ENCODE results near the gene CHST8. TPM values are rescaled to one million over a fixed set of nuclear protein-coding genes. Genes with fewer than 3 reads are reported as not detected.

Gene CHST8
- total and polyA plus RNA-seq, 4 experiments from 2014 or later, result not detected

- no peaks in the 10 kb centered on the region for H3K9me3 ChIP-seq (ENCODE audit: control insufficient read depth in 1 of 2, low read length in 2 of 2)
- Mint-ChIP-seq H3K36me3 (no peaks in the 10 kb centered on the region), H3K9me3 (no peaks in the 10 kb centered on the region), H3K27me3 (peaks cover 19 to 20% of the 10 kb centered on the region in 2 donors), H3K4me3 (no peak overlapping the region), H3K27ac (no peak overlapping the region), H3K4me1 (peaks cover 14 to 45% (median 23%) of the 10 kb centered on the region in 4 donors)
- ChIA-PET CTCF (ENCODE audit: partially characterized antibody) (no interaction called here), POLR2A (ENCODE audit: partially characterized antibody) (no interaction called here)
- H3K27ac ChIP-seq (ENCODE audit: low read depth, low read length), result no peak overlapping the region
- no peak for DNase-seq
- no peaks in the 10 kb centered on the region for H3K36me3 ChIP-seq (ENCODE audit: insufficient read depth, low read length)
- no peak overlapping the region for H3K4me3 ChIP-seq (ENCODE audit: low read length in 2 of 2)
- H3K27me3 ChIP-seq (ENCODE audit: insufficient read depth, low read length), result peaks cover 11% of the 10 kb centered on the region
- intact Hi-C loops (cut with micrococcal nuclease), result no loop called here
- peaks cover 26% of the 10 kb centered on the region for H3K4me1 ChIP-seq (ENCODE audit: insufficient read depth, low read length)
Observed at GRCh38 chr19:33788676-33789075, 166.9 kb downstream of the CHST8 start.

DNA sequence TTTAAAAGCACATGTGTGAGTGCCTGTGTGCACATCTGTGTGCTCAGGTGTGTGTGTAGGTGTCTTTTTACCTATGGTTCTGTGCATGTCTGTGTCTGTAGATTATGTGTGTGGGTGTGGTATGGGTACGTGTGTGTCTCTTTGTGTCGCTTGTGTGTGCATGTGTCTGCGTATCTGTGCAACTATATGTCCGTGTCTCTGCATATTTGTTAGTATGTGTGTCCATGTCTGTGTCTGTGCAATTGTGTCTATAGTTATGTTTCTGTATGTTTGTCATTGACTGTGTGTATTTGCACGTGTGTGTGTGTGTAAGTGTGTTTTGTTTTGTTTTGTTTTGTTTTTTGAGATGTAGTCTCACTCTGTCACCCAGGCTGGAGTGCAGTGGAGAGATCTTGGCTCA is 167.6 kb downstream of the CHST8 start:
- H3K36me3 ChIP-seq (ENCODE audit: insufficient read depth, low read length), result no peaks in the 10 kb centered on the region
- H3K27me3 Mint-ChIP-seq, result peaks cover 19 to 20% of the 10 kb centered on the region in 2 donors
- H3K4me3 Mint-ChIP-seq, result no peak overlapping the region
- intact Hi-C loops (cut with micrococcal nuclease), result no loop called here
- H3K9me3 ChIP-seq (ENCODE audit: control insufficient read depth in 1 of 2, low read length in 2 of 2), result no peaks in the 10 kb centered on the region
- ChIA-PET POLR2A (ENCODE audit: partially characterized antibody) (no interaction called here), CTCF (ENCODE audit: partially characterized antibody) (no interaction called here)
- H3K27ac Mint-ChIP-seq, result peak overlapping the region in 1 of 7 donors; percentile 54
- H3K27me3 ChIP-seq (ENCODE audit: insufficient read depth, low read length), result peaks cover 11% of the 10 kb centered on the region
- no peak for DNase-seq
- H3K9me3 Mint-ChIP-seq, result no peaks in the 10 kb centered on the region
- H3K4me1 Mint-ChIP-seq, result peaks cover 14 to 40% (median 20%) of the 10 kb centered on the region in 4 donors
- no peak overlapping the region for H3K27ac ChIP-seq (ENCODE audit: low read depth, low read length)
- H3K4me1 ChIP-seq (ENCODE audit: insufficient read depth, low read length), result peaks cover 20% of the 10 kb centered on the region
- no peaks in the 10 kb centered on the region for H3K36me3 Mint-ChIP-seq
- no peak overlapping the region for H3K4me3 ChIP-seq (ENCODE audit: low read length in 2 of 2)

- H3K27ac ChIP-seq (ENCODE audit: low read depth, low read length), result no peak overlapping the region
- H3K9me3 ChIP-seq (ENCODE audit: control insufficient read depth in 1 of 2, low read length in 2 of 2), result no peaks in the 10 kb centered on the region
- no peak for DNase-seq
- peak overlapping the region in 2 of 7 donors; percentile 15 to 77 for H3K27ac Mint-ChIP-seq
- no peaks in the 10 kb centered on the region for H3K36me3 ChIP-seq (ENCODE audit: insufficient read depth, low read length)
- POLR2A ChIA-PET (ENCODE audit: partially characterized antibody), result interaction anchor here (0.9 to 4.3 kb wide), 5 partner anchors 10 to 203 kb away, joined by 4 to 55 read pairs (median 5); no protein-coding TSS in a partner anchor
- intact Hi-C loops (cut with micrococcal nuclease), result loop anchor here (5.0 kb wide), 2 partner anchors 202 to 302 kb away; no protein-coding TSS in a partner anchor
- peaks cover 14% of the 10 kb centered on the region for H3K4me1 ChIP-seq (ENCODE audit: insufficient read depth, low read length)
- CTCF ChIA-PET (ENCODE audit: partially characterized antibody), result interaction anchor here (0.7 to 2.2 kb wide), 13 partner anchors 9 to 350 kb away, joined by 3 to 16 read pairs (median 5); no protein-coding TSS in a partner anchor
- H3K27me3 ChIP-seq (ENCODE audit: insufficient read depth, low read length), result peaks cover 11% of the 10 kb centered on the region
- peak overlapping the region in 1 of 2 donors; percentile 35 for H3K4me3 ChIP-seq (ENCODE audit: low read length in 2 of 2)
- peak overlapping the region; percentile 70 to 84 (median 78) for H3K4me3 Mint-ChIP-seq
- H3K4me1 Mint-ChIP-seq, result peaks cover 3 to 25% (median 5%) of the 10 kb centered on the region in 4 donors
- peaks cover 12 to 17% of the 10 kb centered on the region in 2 donors for H3K27me3 Mint-ChIP-seq
- H3K9me3 Mint-ChIP-seq, result peaks cover 0 to 1% (median 0%) of the 10 kb centered on the region in 8 donors
- no peaks in the 10 kb centered on the region for H3K36me3 Mint-ChIP-seq
Observed at GRCh38 chr19:33794683-33795369, 173.1 kb downstream of the CHST8 start.

DNA sequence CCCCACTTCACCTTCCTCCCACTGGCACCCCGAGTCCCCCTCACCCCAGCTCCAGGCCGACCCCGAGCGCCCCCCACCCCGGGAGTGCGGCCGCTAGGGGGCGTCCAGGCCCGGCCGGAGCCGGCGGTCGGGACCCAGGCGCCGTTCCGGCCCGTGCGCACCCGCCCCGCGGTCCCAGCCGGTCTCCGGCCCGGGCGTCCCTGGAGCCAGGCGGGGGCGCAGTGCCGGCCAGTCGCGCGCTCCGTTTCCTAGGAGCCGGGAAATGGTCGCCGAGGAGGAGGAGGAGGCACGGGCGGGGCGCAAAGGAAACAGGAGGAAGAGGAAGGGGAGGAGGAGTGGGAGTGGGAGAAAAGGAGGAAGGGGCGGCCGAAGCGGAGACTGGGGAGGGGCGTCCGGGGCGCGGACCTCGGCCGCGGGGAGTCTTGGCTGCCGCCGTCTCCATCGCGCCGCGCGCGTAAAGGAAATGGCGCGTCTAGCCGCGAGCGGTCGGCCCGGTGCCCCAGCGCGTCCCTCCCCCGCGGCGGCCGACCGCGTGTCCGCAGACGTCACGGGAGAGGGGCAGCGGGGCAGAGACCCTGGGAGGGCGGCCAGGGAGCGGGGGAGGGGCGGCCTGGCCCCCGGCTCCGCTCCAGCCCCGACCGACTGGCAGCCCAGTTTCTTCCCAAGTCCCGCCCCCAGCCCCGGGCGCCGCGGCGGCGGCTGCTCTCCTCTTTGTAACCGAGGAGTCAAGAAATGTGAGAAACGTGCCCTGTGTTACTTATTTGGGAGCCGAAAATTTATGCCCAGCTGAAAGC is 173.8 kb downstream of the CHST8 start:
- Mint-ChIP-seq H3K9me3 (peaks cover 0 to 1% (median 0%) of the 10 kb centered on the region in 8 donors), H3K27me3 (peaks cover 13 to 17% of the 10 kb centered on the region in 2 donors), H3K4me3 (peak overlapping the region; percentile 74 to 87 (median 78)), H3K27ac (peak overlapping the region in 3 of 7 donors; percentile 16 to 77 (median 47)), H3K36me3 (no peaks in the 10 kb centered on the region), H3K4me1 (peaks cover 3 to 29% (median 5%) of the 10 kb centered on the region in 4 donors)
- Histone ChIP-seq H3K4me3 (ENCODE audit: low read length in 2 of 2) (peak overlapping the region in 1 of 2 donors; percentile 35), H3K4me1 (ENCODE audit: insufficient read depth, low read length) (peaks cover 14% of the 10 kb centered on the region), H3K27ac (ENCODE audit: low read depth, low read length) (peak overlapping the region; percentile 15), H3K27me3 (ENCODE audit: insufficient read depth, low read length) (peaks cover 11% of the 10 kb centered on the region), H3K36me3 (ENCODE audit: insufficient read depth, low read length) (no peaks in the 10 kb centered on the region), H3K9me3 (ENCODE audit: control insufficient read depth in 1 of 2, low read length in 2 of 2) (no peaks in the 10 kb centered on the region)
- intact Hi-C loops (cut with micrococcal nuclease), result loop anchor here (1.0 to 5.0 kb wide), 3 partner anchors 25 to 302 kb away; no protein-coding TSS in a partner anchor
- ChIA-PET CTCF (ENCODE audit: partially characterized antibody) (interaction anchor here (0.8 to 2.3 kb wide), 14 partner anchors 8 to 340 kb away, joined by 3 to 16 read pairs (median 6); no protein-coding TSS in a partner anchor), POLR2A (ENCODE audit: partially characterized antibody) (interaction anchor here (0.9 to 4.3 kb wide), 7 partner anchors 11 to 203 kb away, joined by 4 to 55 read pairs (median 12); no protein-coding TSS in a partner anchor)
- peak; percentile 31 to 54 (median 45) for DNase-seq

- H3K27me3 ChIP-seq (ENCODE audit: insufficient read depth, low read length), result peaks cover 9% of the 10 kb centered on the region
- peaks cover 2 to 27% (median 3%) of the 10 kb centered on the region in 4 donors for H3K4me1 Mint-ChIP-seq
- H3K4me3 ChIP-seq (ENCODE audit: low read length in 2 of 2), result peak within 1 kb of the TSS in 1 of 2 donors; percentile 47
- H3K9me3 ChIP-seq (ENCODE audit: control insufficient read depth in 1 of 2, low read length in 2 of 2), result no peaks in the 10 kb centered on the region
- H3K4me1 ChIP-seq (ENCODE audit: insufficient read depth, low read length), result peaks cover 14% of the 10 kb centered on the region
- peak within 1 kb of the TSS; percentile 79 to 90 (median 89) for H3K4me3 Mint-ChIP-seq
- H3K27me3 Mint-ChIP-seq, result peaks cover 12 to 16% of the 10 kb centered on the region in 2 donors
- ChIA-PET POLR2A (ENCODE audit: partially characterized antibody) (interaction anchor here (0.5 to 4.3 kb wide), 5 partner anchors 10 to 24 kb away, joined by 3 to 55 read pairs (median 18); no protein-coding TSS in a partner anchor), CTCF (ENCODE audit: partially characterized antibody) (interaction anchor here (0.8 to 2.3 kb wide), 4 partner anchors 13 to 23 kb away, joined by 3 to 9 read pairs (median 6); no protein-coding TSS in a partner anchor)
- no peak within 1 kb of the TSS for H3K27ac ChIP-seq (ENCODE audit: low read depth, low read length)
- peak within 1 kb of the TSS in 6 of 7 donors; percentile 10 to 81 (median 74) for H3K27ac Mint-ChIP-seq
- no peaks in the 10 kb centered on the region for H3K36me3 ChIP-seq (ENCODE audit: insufficient read depth, low read length)
- H3K9me3 Mint-ChIP-seq, result peaks cover 0 to 1% (median 0%) of the 10 kb centered on the region in 8 donors
- intact Hi-C loops (cut with micrococcal nuclease), result loop anchor here (1.0 to 5.0 kb wide), 3 partner anchors 24 to 301 kb away; no protein-coding TSS in a partner anchor
- H3K36me3 Mint-ChIP-seq, result no peaks in the 10 kb centered on the region
- peak in 3 of 5 donors; percentile 21 to 30 (median 22) for DNase-seq
Observed at GRCh38 chr19:33796164-33796875, 174.6 kb downstream of the CHST8 start, which contains the start of gene KCTD15. TSS of gene KCTD15 (plus strand) at chr19:33796870. CDS start at chr19:33800455, 3,585 bp downstream.
